ENCODE data around the gene OR10A4. TPM values are rescaled to one million over a fixed set of nuclear protein-coding genes. Genes with fewer than 3 reads are reported as not detected.
A peak's percentile ranks its signal among the peaks of the same experiment; 100 is the strongest.

Gene OR10A4
- total and polyA plus RNA-seq, 8 donors, result not detected

DNA sequence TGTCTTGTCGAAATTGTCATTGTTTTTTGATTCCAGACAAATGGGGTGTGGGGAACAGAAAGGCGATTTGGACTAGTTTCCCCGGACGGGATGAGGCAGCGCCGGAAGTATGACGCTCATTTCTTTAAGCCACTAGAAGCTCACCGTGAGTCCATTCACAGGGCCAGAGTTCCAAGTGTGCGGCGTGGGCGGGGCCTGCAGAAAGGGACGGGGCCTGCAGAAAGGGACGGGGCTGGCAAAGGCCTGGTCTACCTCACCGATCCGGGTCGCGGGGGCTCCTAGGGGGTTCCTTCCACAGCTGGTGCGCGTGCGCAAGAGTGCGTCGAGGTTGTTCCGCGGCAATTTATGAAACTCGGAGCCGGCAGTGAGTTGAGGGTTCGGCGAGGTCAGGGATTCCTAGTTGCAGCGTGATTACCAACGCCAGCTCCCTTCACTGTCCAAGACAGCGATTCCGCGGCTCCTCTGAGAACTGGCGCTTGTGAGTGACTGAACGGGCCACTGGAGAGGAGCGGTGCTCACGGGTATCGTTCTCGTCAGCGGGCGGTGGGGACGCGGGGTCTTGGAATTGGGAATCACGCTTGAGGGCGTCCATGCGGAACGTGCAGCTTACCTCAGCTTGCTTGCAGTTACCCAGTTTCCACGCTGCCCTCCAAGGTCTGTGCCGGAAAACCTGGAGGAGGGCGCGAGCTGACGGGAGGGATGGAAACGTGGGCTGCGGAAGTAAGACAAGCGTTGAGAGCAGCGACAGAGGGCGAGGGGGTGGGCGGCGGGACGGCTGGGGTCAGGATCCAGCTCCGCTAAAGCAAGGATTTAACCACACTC is 50.0 kb downstream of the OR10A4 start, which contains the start of gene ZNF215:
Gene ZNF215 (plus strand): TSS at position 219 of the 822 bp plus-strand sequence. CDS start 5,847 bp downstream, outside the sequence.
- Histone ChIP-seq H3K27ac (peak within 1 kb of the TSS; percentile 46 to 59), H3K4me1 (peaks cover 5 to 11% of the 10 kb centered on the region in 2 donors), H3K4me3 (peak within 1 kb of the TSS; percentile 45 to 59), H3K9me3 (no peaks in the 10 kb centered on the region), H3K36me3 (no peaks in the 10 kb centered on the region), H3K27me3 (no peaks in the 10 kb centered on the region)
- DNase-seq, result peak in 3 of 4 donors; percentile 43 to 92 (median 85)
- TF ChIP-seq, protein P1, sequence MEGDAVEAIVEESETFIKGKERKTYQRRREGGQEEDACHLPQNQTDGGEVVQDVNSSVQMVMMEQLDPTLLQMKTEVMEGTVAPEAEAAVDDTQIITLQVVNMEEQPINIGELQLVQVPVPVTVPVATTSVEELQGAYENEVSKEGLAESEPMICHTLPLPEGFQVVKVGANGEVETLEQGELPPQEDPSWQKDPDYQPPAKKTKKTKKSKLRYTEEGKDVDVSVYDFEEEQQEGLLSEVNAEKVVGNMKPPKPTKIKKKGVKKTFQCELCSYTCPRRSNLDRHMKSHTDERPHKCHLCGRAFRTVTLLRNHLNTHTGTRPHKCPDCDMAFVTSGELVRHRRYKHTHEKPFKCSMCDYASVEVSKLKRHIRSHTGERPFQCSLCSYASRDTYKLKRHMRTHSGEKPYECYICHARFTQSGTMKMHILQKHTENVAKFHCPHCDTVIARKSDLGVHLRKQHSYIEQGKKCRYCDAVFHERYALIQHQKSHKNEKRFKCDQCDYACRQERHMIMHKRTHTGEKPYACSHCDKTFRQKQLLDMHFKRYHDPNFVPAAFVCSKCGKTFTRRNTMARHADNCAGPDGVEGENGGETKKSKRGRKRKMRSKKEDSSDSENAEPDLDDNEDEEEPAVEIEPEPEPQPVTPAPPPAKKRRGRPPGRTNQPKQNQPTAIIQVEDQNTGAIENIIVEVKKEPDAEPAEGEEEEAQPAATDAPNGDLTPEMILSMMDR (IDR thresholded peaks at IDR 0.05), result no peak
- intact Hi-C loops (cut with DNase I), result no loop called here
- ATAC-seq, result peak; percentile 95

DNA sequence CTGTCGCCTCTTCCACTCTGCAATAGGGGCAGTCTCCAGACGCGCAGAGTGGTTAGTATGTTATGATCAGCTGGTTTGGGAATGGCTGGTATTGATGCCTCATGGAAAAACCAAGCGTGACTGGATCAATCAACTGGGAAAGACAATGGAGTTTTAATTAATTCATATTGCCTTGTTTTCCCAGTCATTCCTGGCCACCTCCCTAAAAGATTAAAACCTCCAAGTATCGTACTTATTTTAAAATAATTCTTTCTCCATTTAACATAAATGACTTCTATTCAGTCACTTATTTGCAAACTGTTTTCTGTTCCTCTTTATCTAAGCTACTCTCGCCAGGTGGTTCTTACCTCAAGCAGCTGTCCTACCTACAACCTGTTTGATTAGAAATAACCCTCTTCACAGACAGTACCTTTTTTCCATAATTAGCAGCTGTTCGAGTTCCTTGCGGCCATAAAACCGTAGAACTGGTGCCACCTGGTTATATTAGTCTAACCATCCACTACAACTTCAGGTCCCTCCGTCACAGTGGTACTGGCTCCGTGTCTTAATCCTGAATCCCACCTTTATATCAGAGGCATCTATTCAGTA is 50.7 kb downstream of the OR10A4 start:
- no peak for DNase-seq
- H3K9me3 ChIP-seq, result no peaks in the 10 kb centered on the region
- no peak overlapping the region for H3K27ac ChIP-seq
- no peaks in the 10 kb centered on the region for H3K27me3 ChIP-seq
- TF ChIP-seq, protein P1 (IDR thresholded peaks at IDR 0.05), result no peak
- H3K36me3 ChIP-seq, result no peaks in the 10 kb centered on the region
- no peak for ATAC-seq
- peaks cover 5 to 11% of the 10 kb centered on the region in 2 donors for H3K4me1 ChIP-seq
- intact Hi-C loops (cut with DNase I), result no loop called here
- H3K4me3 ChIP-seq, result peak overlapping the region; percentile 45 to 59

Other genes starting within 250 kb of the OR10A4 start
- gene DCHS1, start 220.8 kb upstream of the OR10A4 start, total RNA-seq, result 10 to 100 TPM; 15.4 to 18.9 TPM
- gene DCHS1, start 220.8 kb upstream of the OR10A4 start, polyA plus RNA-seq (ENCODE audit: insufficient read length in 6 of 6), result 10 to 100 TPM; 32.8 to 49.5 (median 40.9) TPM
- gene MRPL17, start 193.3 kb upstream of the OR10A4 start, total RNA-seq, result 10 to 100 TPM; 47.6 to 51.6 TPM
- 10 to 100 TPM; 45.0 to 57.3 (median 51.7) TPM for gene MRPL17, start 193.3 kb upstream of the OR10A4 start, polyA plus RNA-seq (ENCODE audit: insufficient read length in 6 of 6)
- under 1 TPM; 0.13 to 0.20 TPM for gene OR2AG2, start 104.6 kb upstream of the OR10A4 start, total RNA-seq
- gene OR2AG2, start 104.6 kb upstream of the OR10A4 start, polyA plus RNA-seq (ENCODE audit: insufficient read length in 6 of 6), result under 1 TPM in 2 of 6 donors, not detected in 4; 0.06 to 0.08 TPM
- gene OR2AG1, start 93.6 kb upstream of the OR10A4 start, total RNA-seq, result not detected
- gene OR2AG1, start 93.6 kb upstream of the OR10A4 start, polyA plus RNA-seq (ENCODE audit: insufficient read length in 6 of 6), result under 1 TPM in 5 of 6 donors, not detected in 1; 0.03 to 0.06 (median 0.05) TPM
- under 1 TPM; 0.15 to 0.18 TPM for gene OR6A2, start 76.9 kb upstream of the OR10A4 start, total RNA-seq
- gene OR6A2, start 76.9 kb upstream of the OR10A4 start, polyA plus RNA-seq (ENCODE audit: insufficient read length in 6 of 6), result not detected
- not detected for gene OR10A5, start 30.9 kb upstream of the OR10A4 start, total RNA-seq
- gene OR10A5, start 30.9 kb upstream of the OR10A4 start, polyA plus RNA-seq (ENCODE audit: insufficient read length in 6 of 6), result not detected
- gene OR10A2, start 13.6 kb upstream of the OR10A4 start, total RNA-seq, result not detected
- under 1 TPM in 2 of 6 donors, not detected in 4; 0.04 to 0.06 TPM for gene OR10A2, start 13.6 kb upstream of the OR10A4 start, polyA plus RNA-seq (ENCODE audit: insufficient read length in 6 of 6)
- gene OR2D2, start 15.9 kb downstream of the OR10A4 start, total RNA-seq, result under 1 TPM in 1 of 2 donors, not detected in 1; 0.24 TPM
- gene OR2D2, start 15.9 kb downstream of the OR10A4 start, polyA plus RNA-seq (ENCODE audit: insufficient read length in 6 of 6), result not detected
- gene OR2D3, start 44.4 kb downstream of the OR10A4 start, total RNA-seq, result not detected
- not detected for gene OR2D3, start 44.4 kb downstream of the OR10A4 start, polyA plus RNA-seq (ENCODE audit: insufficient read length in 6 of 6)
- 1 to 10 TPM; 2.4 to 3.7 TPM for gene ZNF215, start 49.8 kb downstream of the OR10A4 start, total RNA-seq
- gene ZNF215, start 49.8 kb downstream of the OR10A4 start, polyA plus RNA-seq (ENCODE audit: insufficient read length in 6 of 6), result 1 to 10 TPM in 3 of 6 donors, under 1 TPM in 3; 0.66 to 2.6 (median 1.0) TPM
- gene ZNF214, start 143.7 kb downstream of the OR10A4 start, total RNA-seq, result 1 to 10 TPM; 2.0 to 4.1 TPM
- gene ZNF214, start 143.7 kb downstream of the OR10A4 start, polyA plus RNA-seq (ENCODE audit: insufficient read length in 6 of 6), result 10 to 100 TPM in 3 of 6 donors, 1 to 10 TPM in 3; 8.3 to 10.3 (median 9.5) TPM
- gene NLRP14, start 143.9 kb downstream of the OR10A4 start, total RNA-seq, result under 1 TPM in 1 of 2 donors, not detected in 1; 0.10 TPM
- under 1 TPM; 0.07 to 0.20 (median 0.15) TPM for gene NLRP14, start 143.9 kb downstream of the OR10A4 start, polyA plus RNA-seq (ENCODE audit: insufficient read length in 6 of 6)
- not detected for gene RBMXL2, start 212.4 kb downstream of the OR10A4 start, total RNA-seq
- gene RBMXL2, start 212.4 kb downstream of the OR10A4 start, polyA plus RNA-seq (ENCODE audit: insufficient read length in 6 of 6), result not detected